Gastroesophageal sphincter (tissue), 4 donors: Measurements from ENCODE around the gene FGFR3. TPM values are rescaled to one million over a fixed set of nuclear protein-coding genes. Genes with fewer than 3 reads are reported as not detected.

Experiments used
- ATAC-seq: fragments of 150-250 bp; one replicate; pipeline ENCODE4 v1.9.1; 2016; ENCODE audit warnings: mild to moderate bottlenecking, moderate library complexity
- H3K27ac ChIP-seq, 4 donors: fragments of 200-600 bp; sonication (generic) in 3 of 4; 1 replicate in 3 of 4; 2 replicates in 1 of 4; pipeline ENCODE4 v1.5.1; 2016 to 2019
- H3K27me3 ChIP-seq: fragments of 200-600 bp; sonication (generic); one replicate; pipeline ENCODE4 v1.5.1; 2019
- H3K36me3 ChIP-seq, 2 donors: fragments of 200-600 bp; sonication (generic); one replicate each; pipeline ENCODE4 v1.5.1; 2019; ENCODE audit warnings: control low read depth in 1 of 2
- H3K4me1 ChIP-seq, 3 donors: fragments of 200-600 bp; sonication (generic); 1 replicate in 2 of 3; 2 replicates in 1 of 3; pipeline ENCODE4 v1.5.1; 2016 to 2019; ENCODE audit warnings: control low read depth in 2 of 3
- H3K4me3 ChIP-seq, 2 donors: fragments of 200-600 bp; sonication (generic); one replicate each; pipeline ENCODE4 v1.5.1; 2019; ENCODE audit warnings: mild to moderate bottlenecking in 1 of 2, moderate library complexity in 1 of 2
- H3K9me3 ChIP-seq, 3 donors: fragments of 200-600 bp; sonication (generic); one replicate each; pipeline ENCODE4 v1.5.1; 2017 to 2019; ENCODE audit warnings: control low read depth in 2 of 3
- CTCF ChIP-seq, 4 experiments: fragments of 200-600 bp in 2 of 4; fragments of 450-650 bp in 2 of 4; sonication (generic) in 1 of 4; IDR thresholded peaks; one replicate each; pipeline ENCODE4 v1.5.1; 2017 to 2019; ENCODE audit warnings: antibody characterized with exemption in 4 of 4, mild to moderate bottlenecking in 2 of 4, moderate library complexity in 2 of 4
- EP300 ChIP-seq: sonication (generic); formaldehyde crosslinking; IDR thresholded peaks from one replicate; pipeline ENCODE4 v1.6.1; 2017; ENCODE audit warnings: antibody characterized with exemption, mild to moderate bottlenecking
- POLR2A ChIP-seq, 2 donors: fragments of 450-650 bp; IDR thresholded peaks; one replicate each; pipeline ENCODE4 v1.6.1; 2017; ENCODE audit warnings: antibody characterized with exemption in 2 of 2, mild to moderate bottlenecking in 2 of 2, moderate library complexity in 1 of 2
- POLR2AphosphoS5 ChIP-seq: sonication (generic); formaldehyde crosslinking; IDR thresholded peaks from one replicate; pipeline ENCODE4 v1.6.1; 2017; ENCODE audit warnings: antibody characterized with exemption
- WGBS, 2 donors: methylation state at CpG; one replicate each; pipeline ENCODE4 v1.1.5; 2018; ENCODE audit warnings: low coverage in 1 of 2; 5-methylcytosine and 5-hydroxymethylcytosine counted together
- total RNA-seq, 4 donors: library from RNA; depleted of rRNA; stranded (reverse); fragments of >200 nt; gene quantifications; one replicate each; pipeline ENCODE4 v1.1.0, GENCODE V29; 2016

FGFR3 gene
- total RNA-seq, 4 donors from 2014 or later: 1.4 to 17.7 (median 1.8) TPM

- Histone ChIP-seq H3K4me3 (no peak overlapping the region), H3K9me3 (no peaks in the 10 kb centered on the region), H3K27me3 (no peaks in the 10 kb centered on the region), H3K4me1 (no peaks in the 10 kb centered on the region), H3K27ac (no peak overlapping the region), H3K36me3 (peaks cover 0 to 78% of the 10 kb centered on the region in 2 donors)
- TF ChIP-seq CTCF (IDR thresholded peaks at IDR 0.05): no peak
- no peak for TF ChIP-seq EP300
- no peak for TF ChIP-seq POLR2A (IDR thresholded peaks at IDR 0.05)
- no peak for TF ChIP-seq POLR2AphosphoS5
- ATAC-seq: no peak
- 80 to 86% methylated on average over 4 to 7 of the region's 11 CpGs for WGBS, 2 donors
Measured at GRCh38 chr4:1824746-1825145, 31.7 kb downstream of the FGFR3 start.

DNA sequence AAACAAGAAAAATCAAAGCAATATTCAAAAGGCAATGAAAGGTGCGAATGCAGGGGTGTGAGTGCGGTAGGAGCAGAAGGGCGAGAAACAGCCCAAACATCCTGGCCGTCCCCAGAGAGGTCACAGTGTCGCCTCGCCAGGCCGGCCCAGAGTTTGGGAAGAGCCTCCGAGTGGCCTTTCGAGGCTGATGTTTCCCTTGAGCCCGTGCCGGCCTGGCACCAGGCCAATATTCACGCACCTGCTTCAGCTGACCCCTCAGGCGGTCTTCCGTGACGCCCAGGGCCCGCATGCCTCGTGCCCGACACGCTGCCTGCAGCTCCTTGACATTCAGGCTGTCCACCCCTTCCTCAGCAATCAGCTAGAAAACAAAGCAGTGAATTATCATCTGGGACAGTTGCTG is 32.2 kb downstream of the FGFR3 start:
- Histone ChIP-seq H3K9me3 (no peaks in the 10 kb centered on the region), H3K36me3 (peaks cover 0 to 75% of the 10 kb centered on the region in 2 donors), H3K4me1 (no peaks in the 10 kb centered on the region), H3K27me3 (no peaks in the 10 kb centered on the region), H3K27ac (no peak overlapping the region), H3K4me3 (no peak overlapping the region)
- WGBS, 2 donors: 74 to 81% methylated on average over 9 to 13 of the region's 19 CpGs
- TF ChIP-seq EP300 (no peak), POLR2AphosphoS5 (no peak), POLR2A (IDR thresholded peaks at IDR 0.05) (no peak), CTCF (IDR thresholded peaks at IDR 0.05) (no peak)
- no peak for ATAC-seq

GRCh38 chr4:1826531-1827350 is 33.6 kb downstream of the FGFR3 start:
- no peaks in the 10 kb centered on the region for H3K9me3 ChIP-seq
- no peak for TF ChIP-seq POLR2A (IDR thresholded peaks at IDR 0.05)
- no peak for TF ChIP-seq EP300
- TF ChIP-seq CTCF (IDR thresholded peaks at IDR 0.05): no peak
- TF ChIP-seq POLR2AphosphoS5: no peak
- no peak for ATAC-seq
- 90 to 96% methylated on average over 5 to 13 of the region's 30 CpGs for whole genome bisulfite sequencing, 2 donors
- no peak overlapping the region for H3K4me3 ChIP-seq
- no peaks in the 10 kb centered on the region for H3K4me1 ChIP-seq
- peaks cover 0 to 75% of the 10 kb centered on the region in 2 donors for H3K36me3 ChIP-seq
- H3K27ac ChIP-seq: no peak overlapping the region
- no peaks in the 10 kb centered on the region for H3K27me3 ChIP-seq

- Histone ChIP-seq H3K9me3 (no peaks in the 10 kb centered on the region), H3K4me3 (no peak overlapping the region), H3K4me1 (no peaks in the 10 kb centered on the region), H3K27me3 (no peaks in the 10 kb centered on the region), H3K27ac (no peak overlapping the region), H3K36me3 (peaks cover 0 to 75% of the 10 kb centered on the region in 2 donors)
- ATAC-seq: no peak
- TF ChIP-seq POLR2AphosphoS5 (no peak), CTCF (IDR thresholded peaks at IDR 0.05) (no peak), POLR2A (IDR thresholded peaks at IDR 0.05) (no peak), EP300 (no peak)
- WGBS, 2 donors: 91 to 100% methylated on average over 3 of the region's 3 CpGs
Measured at GRCh38 chr4:1830234-1830633, 37.1 kb downstream of the FGFR3 start.

GRCh38 chr4:1830642-1831228 is 37.6 kb downstream of the FGFR3 start:
- 73 to 80% methylated on average over 2 to 4 of the region's 8 CpGs for WGBS, 2 donors
- Histone ChIP-seq H3K36me3 (peaks cover 0 to 75% of the 10 kb centered on the region in 2 donors), H3K4me3 (no peak overlapping the region), H3K27me3 (no peaks in the 10 kb centered on the region), H3K4me1 (no peaks in the 10 kb centered on the region), H3K27ac (no peak overlapping the region), H3K9me3 (no peaks in the 10 kb centered on the region)
- no peak for TF ChIP-seq POLR2AphosphoS5
- TF ChIP-seq POLR2A (IDR thresholded peaks at IDR 0.05): no peak
- no peak for TF ChIP-seq CTCF (IDR thresholded peaks at IDR 0.05)
- no peak for TF ChIP-seq EP300
- ATAC-seq: no peak
